Epithelial cell of proximal tubule (primary cell): ENCODE data around the gene KRT79. TPM values are rescaled to one million over a fixed set of nuclear protein-coding genes. Genes with fewer than 3 reads are reported as not detected.

Experiments
- DNase-seq: peaks from one replicate; pipeline ENCODE4 v3.0.0-alpha.2; 2011; ENCODE audit warnings: low read depth
- H3K4me3 ChIP-seq: 2 replicates; pipeline ENCODE4 v1.5.1; 2011; ENCODE audit warnings: low read depth, mild to moderate bottlenecking, low read length
- CTCF ChIP-seq: conservative IDR thresholded peaks from 2 replicates; pipeline ENCODE4 v1.5.1; 2012; ENCODE audit warnings: low read depth, mild to moderate bottlenecking, low read length
- total RNA-seq: library from RNA; depleted of rRNA; stranded (reverse); fragments of >200 nt; gene quantifications from 2 replicates; pipeline ENCODE4 v1.2.3, GENCODE V29; 2015

The KRT79 gene
- total RNA-seq, 1 donor from 2014 or later, result not detected

GRCh38 chr12:52834727-52835001, 553 bp upstream of the KRT79 start:
- no peak overlapping the region for H3K4me3 ChIP-seq
- DNase-seq, result no peak
- no peak for TF ChIP-seq CTCF

- no peak overlapping the region for H3K4me3 ChIP-seq
- no peak for DNase-seq
- TF ChIP-seq CTCF, result no peak
Observed at GRCh38 chr12:52832985-52833905, 866 bp downstream of the KRT79 start.

- DNase-seq, result no peak
- TF ChIP-seq CTCF, result no peak
- no peak overlapping the region for H3K4me3 ChIP-seq
Observed at GRCh38 chr12:52832451-52832850, 1.7 kb downstream of the KRT79 start.

- TF ChIP-seq CTCF, result no peak
- no peak overlapping the region for H3K4me3 ChIP-seq
- no peak for DNase-seq
Observed at GRCh38 chr12:52831251-52831650, 2.9 kb downstream of the KRT79 start.

GRCh38 chr12:52829986-52830770, 3.9 kb downstream of the KRT79 start:
- no peak overlapping the region for H3K4me3 ChIP-seq
- DNase-seq, result no peak
- TF ChIP-seq CTCF, result no peak

- no peak for DNase-seq
- no peak overlapping the region for H3K4me3 ChIP-seq
- no peak for TF ChIP-seq CTCF
Observed at GRCh38 chr12:52828591-52829021, 5.5 kb downstream of the KRT79 start.
